Upper lobe of left lung (tissue), 6 donors: ENCODE measurements around the gene PRKAG2. TPM values are rescaled to one million over a fixed set of nuclear protein-coding genes. Genes with fewer than 3 reads are reported as not detected.
A peak's percentile ranks its signal among the peaks of the same experiment; 100 is the strongest.

Experiments
- ATAC-seq, 2 donors: fragments of 200-7000 bp; cut with Tn5 transposase; one replicate each; pipeline ENCODE4 v1.9.1; 2022; ENCODE audit warnings: mild to moderate bottlenecking in 2 of 2, moderate library complexity in 2 of 2; ENCODE audit not compliant: low FRiP score in 2 of 2
- DNase-seq, 2 donors: peaks; one replicate each; pipeline ENCODE4 v3.0.0-alpha.2; 2019 to 2020
- H3K27ac ChIP-seq, 4 donors: fragments of 200-600 bp; sonication (generic); one replicate each; pipeline ENCODE4 v1.5.1; 2016 to 2019
- H3K27me3 ChIP-seq, 4 donors: fragments of 200-600 bp; sonication (generic); one replicate each; pipeline ENCODE4 v1.5.1; 2017 to 2019
- H3K36me3 ChIP-seq, 4 donors: fragments of 200-600 bp; sonication (generic); one replicate each; pipeline ENCODE4 v1.5.1; 2016 to 2019
- H3K4me1 ChIP-seq, 4 donors: fragments of 200-600 bp; sonication (generic); one replicate each; pipeline ENCODE4 v1.5.1; 2018 to 2019
- H3K4me3 ChIP-seq, 4 donors: fragments of 200-600 bp; sonication (generic); one replicate each; pipeline ENCODE4 v1.5.1; 2017 to 2019; ENCODE audit warnings: mild to moderate bottlenecking in 2 of 4, moderate library complexity in 1 of 4
- H3K9me3 ChIP-seq, 4 donors: fragments of 200-600 bp; sonication (generic); one replicate each; pipeline ENCODE4 v1.5.1; 2018 to 2019
- EP300 ChIP-seq, 4 donors: sonication (generic); formaldehyde crosslinking; IDR thresholded peaks; one replicate each; pipeline ENCODE4 v1.5.1; 2017; ENCODE audit warnings: antibody characterized with exemption in 4 of 4, control low read depth in 2 of 4
- POLR2A ChIP-seq, 4 donors: fragments of 450-650 bp; IDR thresholded peaks; one replicate each; pipeline ENCODE4 v1.5.1; 2016 to 2017; ENCODE audit warnings: antibody characterized with exemption in 4 of 4, mild to moderate bottlenecking in 2 of 4
- POLR2AphosphoS5 ChIP-seq, 2 donors: sonication (generic); formaldehyde crosslinking; IDR thresholded peaks; one replicate each; pipeline ENCODE4 v1.5.1; 2017; ENCODE audit warnings: antibody characterized with exemption in 2 of 2
- WGBS, 2 donors: methylation state at CpG; one replicate each; pipeline ENCODE4 v1.1.5; 2017 to 2018; 5-methylcytosine and 5-hydroxymethylcytosine counted together
- total RNA-seq, 6 donors: library from RNA; depleted of rRNA in 4 of 6; stranded (reverse); fragments of >200 nt in 4 of 6; gene quantifications; one replicate each; pipeline versions ENCODE4 v1.1.0 to v1.2.1, GENCODE V29; 2016 to 2021
- TF ChIP-seq, protein P1 (sequence below), 6 experiments: fragments of 450-650 bp in 4 of 6; fragments of 200-600 bp in 2 of 6; sonication (generic) in 2 of 6; IDR thresholded peaks; one replicate each; pipeline ENCODE4 v1.5.1; 2016 to 2019; ENCODE audit warnings: antibody characterized with exemption in 6 of 6
- donor health status: DM: no; HTN: no; CAD: no; lungs with moderate emphysema.
- donor health status: DM: no; HTN: yes; CAD: no; lungs with severe emphysema.

PRKAG2 gene
- total RNA-seq, 6 donors from 2014 or later: 20.6 to 68.1 (median 29.6) TPM

DNA sequence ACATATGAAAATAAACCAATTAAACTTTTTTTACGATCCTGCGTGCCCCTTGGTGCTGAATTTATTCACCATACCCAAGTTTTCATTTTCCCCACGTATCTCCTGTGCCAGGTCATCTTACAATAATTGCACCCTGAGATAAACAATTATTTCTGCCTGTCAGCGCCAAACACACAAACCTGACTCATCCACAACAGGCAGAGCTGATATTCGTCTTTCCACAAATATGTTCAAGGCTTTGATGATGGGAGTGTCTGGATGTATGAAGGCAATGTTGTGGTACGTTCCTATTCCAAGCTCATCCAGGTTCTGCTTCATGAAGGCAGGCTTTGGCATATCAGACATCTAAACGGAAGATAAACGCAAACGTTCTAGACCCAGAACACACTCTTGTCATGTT, 311.4 kb downstream of the PRKAG2 start:
- TF ChIP-seq, protein P1, sequence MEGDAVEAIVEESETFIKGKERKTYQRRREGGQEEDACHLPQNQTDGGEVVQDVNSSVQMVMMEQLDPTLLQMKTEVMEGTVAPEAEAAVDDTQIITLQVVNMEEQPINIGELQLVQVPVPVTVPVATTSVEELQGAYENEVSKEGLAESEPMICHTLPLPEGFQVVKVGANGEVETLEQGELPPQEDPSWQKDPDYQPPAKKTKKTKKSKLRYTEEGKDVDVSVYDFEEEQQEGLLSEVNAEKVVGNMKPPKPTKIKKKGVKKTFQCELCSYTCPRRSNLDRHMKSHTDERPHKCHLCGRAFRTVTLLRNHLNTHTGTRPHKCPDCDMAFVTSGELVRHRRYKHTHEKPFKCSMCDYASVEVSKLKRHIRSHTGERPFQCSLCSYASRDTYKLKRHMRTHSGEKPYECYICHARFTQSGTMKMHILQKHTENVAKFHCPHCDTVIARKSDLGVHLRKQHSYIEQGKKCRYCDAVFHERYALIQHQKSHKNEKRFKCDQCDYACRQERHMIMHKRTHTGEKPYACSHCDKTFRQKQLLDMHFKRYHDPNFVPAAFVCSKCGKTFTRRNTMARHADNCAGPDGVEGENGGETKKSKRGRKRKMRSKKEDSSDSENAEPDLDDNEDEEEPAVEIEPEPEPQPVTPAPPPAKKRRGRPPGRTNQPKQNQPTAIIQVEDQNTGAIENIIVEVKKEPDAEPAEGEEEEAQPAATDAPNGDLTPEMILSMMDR (IDR thresholded peaks at IDR 0.05): no peak
- TF ChIP-seq POLR2AphosphoS5 (IDR thresholded peaks at IDR 0.05) (no peak), POLR2A (IDR thresholded peaks at IDR 0.05) (no peak), EP300 (IDR thresholded peaks at IDR 0.05) (no peak)
- Histone ChIP-seq H3K27ac (no peak overlapping the region), H3K27me3 (no peaks in the 10 kb centered on the region), H3K4me1 (no peaks in the 10 kb centered on the region), H3K4me3 (no peak overlapping the region), H3K36me3 (peaks cover 6 to 54% (median 16%) of the 10 kb centered on the region in 4 donors), H3K9me3 (no peaks in the 10 kb centered on the region)
- DNase-seq (no peak), ATAC-seq (no peak)
- 93 to 95% methylated on average over 9 of the region's 9 CpGs for WGBS, 2 donors

DNA sequence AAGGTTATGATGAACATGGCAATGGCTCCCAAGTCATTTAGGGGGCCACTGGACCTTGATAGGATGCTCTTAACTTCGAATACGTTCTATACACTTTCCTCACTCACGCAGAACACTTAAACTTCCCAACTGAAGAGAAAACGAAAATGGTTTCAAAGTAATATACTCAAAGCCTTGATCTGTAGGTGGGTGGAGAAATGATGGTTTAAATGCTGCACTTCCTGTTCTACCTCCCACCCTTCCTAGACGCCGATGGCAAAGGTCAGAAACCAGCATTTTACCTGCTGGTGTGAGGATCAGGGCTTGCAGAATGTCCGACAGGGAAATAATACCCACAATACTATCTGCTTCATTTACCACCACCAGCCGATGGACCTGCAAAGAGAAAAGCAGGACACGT, 316.7 kb downstream of the PRKAG2 start:
- H3K4me3 ChIP-seq: no peak overlapping the region
- no peaks in the 10 kb centered on the region for H3K4me1 ChIP-seq
- ATAC-seq: no peak
- TF ChIP-seq POLR2A (IDR thresholded peaks at IDR 0.05): no peak
- no peak for TF ChIP-seq EP300 (IDR thresholded peaks at IDR 0.05)
- TF ChIP-seq, protein P1 (IDR thresholded peaks at IDR 0.05): no peak
- TF ChIP-seq POLR2AphosphoS5 (IDR thresholded peaks at IDR 0.05): no peak
- 91 to 95% methylated on average over 9 of the region's 9 CpGs for WGBS, 2 donors
- H3K27ac ChIP-seq: no peak overlapping the region
- no peaks in the 10 kb centered on the region for H3K27me3 ChIP-seq
- H3K36me3 ChIP-seq: peaks cover 14 to 79% (median 41%) of the 10 kb centered on the region in 4 donors
- no peak for DNase-seq
- no peaks in the 10 kb centered on the region for H3K9me3 ChIP-seq

DNA sequence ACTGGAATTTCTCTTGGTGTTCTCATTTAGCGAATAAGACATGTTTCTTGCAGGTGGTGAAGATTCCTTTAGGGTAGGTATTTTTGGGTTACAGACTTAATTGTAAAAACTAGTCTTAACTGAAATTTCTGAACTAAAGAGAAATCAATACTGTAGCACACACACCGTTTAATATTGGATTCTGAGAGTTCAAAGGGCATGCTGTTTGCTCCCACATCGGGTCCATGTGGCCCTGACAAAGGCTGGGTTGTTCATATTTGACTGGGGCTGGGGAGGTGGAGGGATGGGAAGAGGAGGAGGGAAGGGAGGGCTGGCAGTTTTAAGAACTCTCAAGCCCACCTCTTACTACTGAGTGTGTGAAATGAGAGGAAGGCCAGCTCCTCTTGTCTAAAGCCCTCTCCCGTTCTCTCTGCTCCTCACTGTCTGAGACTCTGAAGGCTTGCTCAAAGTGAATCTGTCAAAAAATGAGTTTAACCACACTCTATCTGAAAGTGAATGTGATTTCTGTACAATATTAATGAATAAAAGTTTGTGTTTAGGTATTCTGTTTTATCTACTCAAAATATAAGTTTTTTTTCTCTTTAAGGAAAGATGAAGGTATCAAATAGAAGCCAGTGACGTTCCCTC, 317.2 kb downstream of the PRKAG2 start:
- Histone ChIP-seq H3K27ac (no peak overlapping the region), H3K9me3 (no peaks in the 10 kb centered on the region), H3K36me3 (peaks cover 14 to 75% (median 41%) of the 10 kb centered on the region in 4 donors), H3K27me3 (no peaks in the 10 kb centered on the region), H3K4me3 (no peak overlapping the region), H3K4me1 (no peaks in the 10 kb centered on the region)
- no peak for ATAC-seq
- 90 to 91% methylated on average over 5 of the region's 5 CpGs for WGBS, 2 donors
- TF ChIP-seq POLR2A (IDR thresholded peaks at IDR 0.05) (no peak), POLR2AphosphoS5 (IDR thresholded peaks at IDR 0.05) (no peak), EP300 (IDR thresholded peaks at IDR 0.05) (no peak)
- TF ChIP-seq, protein P1 (IDR thresholded peaks at IDR 0.05): no peak
- DNase-seq: no peak

DNA sequence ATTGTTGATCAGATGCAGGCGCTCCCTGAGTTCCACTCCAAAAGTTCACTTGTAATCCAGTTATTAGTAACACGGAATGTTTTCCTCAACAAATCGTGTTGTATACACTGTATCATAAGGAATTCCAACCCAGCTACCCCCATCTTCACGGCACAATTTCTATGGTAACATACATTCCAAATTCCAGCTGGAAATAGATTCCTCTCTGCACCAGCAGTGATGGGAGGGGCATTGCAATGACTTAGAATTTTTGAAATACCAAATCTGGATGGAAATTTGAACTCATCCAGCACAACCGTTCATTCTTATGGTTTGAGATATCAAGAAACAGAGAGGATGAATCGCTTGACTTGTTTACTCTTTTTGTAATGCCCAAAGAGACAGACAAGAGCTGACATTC, 318.3 kb downstream of the PRKAG2 start:
- DNase-seq: no peak
- WGBS, 2 donors: 84 to 89% methylated on average over 6 of the region's 6 CpGs
- Histone ChIP-seq H3K27ac (no peak overlapping the region), H3K36me3 (peaks cover 13 to 64% (median 35%) of the 10 kb centered on the region in 4 donors), H3K27me3 (no peaks in the 10 kb centered on the region), H3K4me3 (no peak overlapping the region), H3K4me1 (peaks cover 0 to 7% (median 1%) of the 10 kb centered on the region in 4 donors), H3K9me3 (no peaks in the 10 kb centered on the region)
- no peak for ATAC-seq
- TF ChIP-seq EP300 (IDR thresholded peaks at IDR 0.05): no peak
- TF ChIP-seq POLR2AphosphoS5 (IDR thresholded peaks at IDR 0.05): no peak
- TF ChIP-seq, protein P1 (IDR thresholded peaks at IDR 0.05): no peak
- TF ChIP-seq POLR2A (IDR thresholded peaks at IDR 0.05): no peak

DNA sequence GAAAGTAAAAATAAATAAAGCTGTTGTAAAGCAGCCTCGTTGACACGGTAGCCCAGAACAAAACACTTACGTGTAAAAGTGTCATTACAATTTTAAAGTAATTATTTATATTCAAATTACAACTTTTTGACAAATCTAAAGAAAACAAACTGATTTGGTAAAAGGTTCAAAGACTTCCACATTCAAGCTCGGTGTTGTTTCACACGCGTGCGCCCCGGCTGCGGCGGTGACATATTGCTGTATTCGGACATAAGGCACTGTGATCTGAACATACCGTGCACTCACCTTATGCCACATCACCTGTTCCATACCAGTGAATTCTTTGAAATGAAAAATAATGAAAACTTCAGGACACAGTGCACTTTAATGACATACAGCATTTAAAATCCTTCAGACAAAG, 320.3 kb downstream of the PRKAG2 start:
- Histone ChIP-seq H3K4me1 (peaks cover 3 to 17% (median 9%) of the 10 kb centered on the region in 4 donors), H3K4me3 (no peak overlapping the region), H3K36me3 (peaks cover 11 to 50% (median 31%) of the 10 kb centered on the region in 4 donors), H3K27me3 (no peaks in the 10 kb centered on the region), H3K27ac (no peak overlapping the region), H3K9me3 (no peaks in the 10 kb centered on the region)
- TF ChIP-seq EP300 (IDR thresholded peaks at IDR 0.05) (no peak), POLR2A (IDR thresholded peaks at IDR 0.05) (no peak), POLR2AphosphoS5 (IDR thresholded peaks at IDR 0.05) (no peak)
- TF ChIP-seq, protein P1 (IDR thresholded peaks at IDR 0.05): no peak
- ATAC-seq (no peak), DNase-seq (peak in 1 of 2 donors; percentile 58)
- 95 to 96% methylated on average over 12 of the region's 12 CpGs for WGBS, 2 donors
